ENCODE results near the gene RASA3. TPM values are rescaled to one million over a fixed set of nuclear protein-coding genes. Genes with fewer than 3 reads are reported as not detected.
A peak's percentile ranks its signal among the peaks of the same experiment; 100 is the strongest.

Gene RASA3
- total RNA-seq, 6 experiments from 2014 or later = 3.5 to 7.9 (median 4.6) TPM

GRCh38 chr13:114144606-114145244, 12.3 kb upstream of the RASA3 start:
- intact Hi-C loops (cut with DNase I) = no loop called here
- no peaks in the 10 kb centered on the region for H3K36me3 ChIP-seq
- ATAC-seq (no peak), DNase-seq (peak in 1 of 3 donors; percentile 22)
- no peak overlapping the region for H3K4me3 ChIP-seq
- WGBS (ENCODE audit: insufficient coverage, low coverage, low lambda C conversion rate, missing lambda C conversion rate) = 78% methylated on average over 10 of the region's 17 CpGs
- no peak overlapping the region for H3K27ac ChIP-seq
- H3K9me3 ChIP-seq = no peaks in the 10 kb centered on the region
- no peaks in the 10 kb centered on the region for H3K4me1 ChIP-seq
- no peak for TF ChIP-seq POLR2A (IDR thresholded peaks at IDR 0.05)
- H3K27me3 ChIP-seq = no peaks in the 10 kb centered on the region

- H3K9me3 ChIP-seq = no peaks in the 10 kb centered on the region
- no peaks in the 10 kb centered on the region for H3K4me1 ChIP-seq
- TF ChIP-seq CTCF (IDR thresholded peaks at IDR 0.05) (no peak), POLR2A (IDR thresholded peaks at IDR 0.05) (no peak)
- no peaks in the 10 kb centered on the region for H3K27me3 ChIP-seq
- intact Hi-C loops (cut with DNase I) = no loop called here
- no peak overlapping the region for H3K27ac ChIP-seq
- H3K4me3 ChIP-seq = no peak overlapping the region
- H3K36me3 ChIP-seq = no peaks in the 10 kb centered on the region
- 43% methylated on average over 9 of the region's 24 CpGs for WGBS (ENCODE audit: insufficient coverage, low coverage, low lambda C conversion rate, missing lambda C conversion rate)
- ATAC-seq = no peak
- DNase-seq = peak in 2 of 3 donors; percentile 38 to 51
Measured at GRCh38 chr13:114143806-114144605, 11.6 kb upstream of the RASA3 start.

GRCh38 chr13:114142640-114143490, 10.4 kb upstream of the RASA3 start:
- DNase-seq (peak in 1 of 3 donors; percentile 60), ATAC-seq (peak; percentile 51 to 70 (median 61))
- H3K27me3 ChIP-seq = no peaks in the 10 kb centered on the region
- no peak overlapping the region for H3K4me3 ChIP-seq
- no peaks in the 10 kb centered on the region for H3K36me3 ChIP-seq
- intact Hi-C loops (cut with DNase I) = no loop called here
- 90% methylated on average over 8 of the region's 28 CpGs for WGBS (ENCODE audit: insufficient coverage, low coverage, low lambda C conversion rate, missing lambda C conversion rate)
- TF ChIP-seq POLR2A (IDR thresholded peaks at IDR 0.05) (no peak), CTCF (IDR thresholded peaks at IDR 0.05) (no peak)
- no peak overlapping the region for H3K27ac ChIP-seq
- no peaks in the 10 kb centered on the region for H3K9me3 ChIP-seq
- H3K4me1 ChIP-seq = no peaks in the 10 kb centered on the region

- no peak for ATAC-seq
- intact Hi-C loops (cut with DNase I) = no loop called here
- 76% methylated on average over 3 of the region's 6 CpGs for WGBS (ENCODE audit: insufficient coverage, low coverage, low lambda C conversion rate, missing lambda C conversion rate)
- TF ChIP-seq POLR2A (IDR thresholded peaks at IDR 0.05) = no peak
- no peak for TF ChIP-seq CTCF (IDR thresholded peaks at IDR 0.05)
- Histone ChIP-seq H3K4me1 (no peaks in the 10 kb centered on the region), H3K27me3 (no peaks in the 10 kb centered on the region), H3K9me3 (no peaks in the 10 kb centered on the region), H3K36me3 (no peaks in the 10 kb centered on the region), H3K4me3 (no peak overlapping the region), H3K27ac (no peak overlapping the region)
- DNase-seq = peak in 1 of 3 donors; percentile 30
Measured at GRCh38 chr13:114142137-114142550, 9.7 kb upstream of the RASA3 start.

All from right lobe of liver (tissue), 6 donors.